NCI-H1092 treated with DMSO at 0.1 percent for 48 hours (cell line): ENCODE results near the gene DPF1.
"Not testable (repeated sequence)": the region's sequence is repeated elsewhere in the genome, so short reads cannot be mapped to it uniquely, and the experiment has no call there.

Experiments
- DNase-seq: peaks from one replicate; lab custom pipeline; 2025; lab: John Stamatoyannopoulos, UW

Gene DPF1

DNA sequence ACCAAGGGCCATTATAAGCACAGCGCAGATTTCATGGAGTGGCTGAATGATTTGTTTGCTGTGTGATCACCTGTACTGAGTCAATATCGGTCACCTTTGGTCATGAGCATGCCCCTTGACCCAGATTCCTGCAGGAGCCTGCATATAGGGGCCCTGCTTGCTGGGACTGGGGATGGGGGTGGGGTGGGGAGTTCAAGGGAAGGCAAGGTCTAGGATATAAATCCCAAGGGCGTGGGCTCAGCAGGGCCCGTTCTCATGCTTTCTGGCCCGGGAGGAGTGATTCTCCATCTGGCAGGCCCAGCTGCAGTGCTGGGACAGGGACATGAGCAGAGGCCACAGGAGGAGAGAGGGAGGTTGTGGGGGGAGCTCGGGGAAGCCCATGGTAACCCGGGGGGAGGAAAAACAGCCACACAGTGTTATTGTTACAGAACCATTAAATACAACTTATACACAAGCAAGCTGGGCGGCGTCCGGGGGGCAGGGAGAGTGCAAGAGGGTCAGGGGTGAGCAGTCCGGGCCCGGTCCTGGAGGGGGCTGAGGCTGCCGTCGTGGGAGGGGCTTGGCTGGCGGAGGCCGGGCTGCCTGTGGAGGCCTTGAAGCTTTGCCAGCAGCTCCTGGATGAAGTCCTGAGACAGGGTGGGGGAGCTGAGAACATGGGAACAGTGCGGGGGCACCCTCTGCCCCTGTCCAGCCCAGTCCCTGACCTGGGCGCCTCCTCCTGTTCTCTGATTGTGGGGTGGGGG is 27.0 kb upstream of the DPF1 start:
- no peak for DNase-seq

DNA sequence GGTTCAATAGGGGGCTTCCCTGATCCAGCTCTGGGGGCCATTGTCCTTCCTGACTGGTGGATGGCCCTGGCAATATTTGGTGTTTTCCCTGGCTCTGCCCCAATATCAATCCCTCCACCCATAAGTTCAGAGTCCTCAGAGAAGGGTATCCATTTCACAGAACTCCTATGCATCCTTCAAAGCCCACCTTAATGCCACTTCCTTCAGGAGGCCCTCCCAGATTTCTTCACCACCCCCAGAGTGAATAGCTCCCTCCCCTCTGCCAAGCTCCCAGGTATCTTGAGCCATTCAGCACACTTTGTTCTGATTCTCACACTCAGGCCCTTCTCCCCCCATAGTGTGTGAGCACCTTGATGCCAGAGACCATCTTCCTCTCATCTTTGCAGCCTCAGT is 26.4 kb upstream of the DPF1 start:
- DNase-seq = no peak

DNA sequence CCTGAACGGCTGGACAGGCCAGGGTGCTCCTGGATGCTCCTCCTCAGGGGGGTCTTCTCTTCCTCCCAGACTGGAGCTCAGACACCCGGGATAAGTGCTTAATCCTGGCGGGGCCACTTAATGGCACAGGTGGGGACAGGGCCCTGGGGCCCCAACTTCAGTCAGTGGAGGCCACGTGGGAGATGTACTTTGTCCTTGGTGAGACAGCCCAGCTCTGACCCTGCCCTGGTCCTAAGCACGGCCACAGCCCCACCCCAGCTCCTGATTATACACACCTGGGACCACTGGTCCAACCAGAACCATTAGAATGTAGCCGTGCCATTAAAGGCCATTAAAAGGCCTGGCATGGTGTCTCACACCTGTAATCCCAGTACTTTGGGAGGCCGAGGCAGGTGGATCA is 24.4 kb upstream of the DPF1 start:
- DNase-seq = no peak

GRCh38 chr19:38247734-38248268 is 23.8 kb upstream of the DPF1 start:
- no peak for DNase-seq

GRCh38 chr19:38247126-38247525 is 23.1 kb upstream of the DPF1 start:
- no peak for DNase-seq

- no peak for DNase-seq
These were observed 21.9 kb upstream of the DPF1 start for GRCh38 chr19:38245826-38246498.

GRCh38 chr19:38243279-38243673 is 19.3 kb upstream of the DPF1 start:
- DNase-seq = no peak

DNA sequence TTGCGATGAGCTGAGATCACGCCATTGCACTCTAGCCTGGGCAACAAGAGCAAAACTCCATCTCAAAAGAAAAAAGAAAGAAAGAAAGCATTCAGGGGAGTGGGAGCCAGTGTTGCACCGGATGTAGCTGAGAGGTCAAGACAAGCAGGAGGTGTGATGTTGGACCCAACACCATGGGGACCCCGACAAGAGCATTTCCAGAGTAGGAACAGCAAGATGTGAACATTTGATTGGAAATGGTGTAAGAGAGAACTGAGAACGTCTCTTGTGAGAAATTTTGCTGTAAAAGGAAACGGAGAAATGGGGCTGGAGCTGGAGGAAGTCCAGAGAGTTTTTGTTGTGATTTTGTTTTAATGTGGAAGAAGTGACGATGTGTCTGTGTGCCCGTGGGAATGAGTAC is 15.8 kb upstream of the DPF1 start:
- no peak for DNase-seq

GRCh38 chr19:38234615-38235014 is 10.6 kb upstream of the DPF1 start:
- DNase-seq = no peak

GRCh38 chr19:38233740-38234251 is 9.8 kb upstream of the DPF1 start:
- DNase-seq = peak; percentile 19

DNA sequence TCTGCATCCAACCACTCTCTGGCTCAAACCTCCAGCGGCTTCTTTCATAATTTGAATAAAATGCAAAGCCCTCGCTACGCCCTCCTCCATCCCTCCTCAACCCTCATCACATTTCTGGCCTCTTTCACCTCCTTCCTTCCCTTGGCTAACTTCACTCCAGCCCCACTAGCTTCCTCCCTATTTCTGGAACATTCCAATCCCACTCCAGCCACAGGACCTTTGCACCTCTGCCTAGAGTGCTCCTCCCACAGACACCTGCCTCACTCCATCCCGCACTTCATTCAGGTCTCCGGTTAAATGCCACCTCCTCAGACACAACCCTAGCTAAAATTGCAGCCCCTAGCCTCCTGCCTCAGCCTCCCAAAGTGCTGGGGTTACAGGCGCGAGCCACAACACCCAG is 7.9 kb upstream of the DPF1 start:
- no peak for DNase-seq

DNA sequence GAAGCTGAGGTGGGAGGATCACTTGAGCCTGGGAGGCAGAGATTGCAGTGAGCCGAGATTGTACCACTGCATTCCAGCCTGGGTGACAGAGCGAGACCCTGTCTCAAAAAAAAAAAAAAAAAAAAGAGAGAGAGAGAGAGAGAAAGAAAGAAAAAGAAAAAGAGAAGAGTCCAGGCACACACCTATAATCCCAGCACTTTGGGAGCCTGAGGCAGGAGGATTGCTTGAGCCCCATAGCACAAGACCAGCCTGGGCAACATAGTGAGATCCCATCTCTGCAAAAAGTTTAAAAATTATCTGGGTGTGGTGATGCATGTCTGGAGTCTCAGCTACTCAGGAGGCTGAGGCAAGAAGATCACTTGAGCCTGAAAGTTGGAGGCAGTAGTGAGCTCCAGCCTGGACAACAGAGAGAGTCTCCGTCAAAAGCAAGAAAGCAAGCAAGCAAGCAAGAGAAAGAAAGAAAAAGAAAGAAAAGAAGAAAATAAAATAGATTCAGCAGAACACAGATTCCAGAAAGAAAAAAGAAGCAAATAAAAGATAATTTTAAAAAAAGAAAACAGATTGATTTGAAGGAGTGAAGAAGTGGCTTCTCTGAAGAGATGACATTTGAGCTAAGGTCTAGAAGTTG is 6.6 kb upstream of the DPF1 start:
- DNase-seq = not testable (repeated sequence)

DNA sequence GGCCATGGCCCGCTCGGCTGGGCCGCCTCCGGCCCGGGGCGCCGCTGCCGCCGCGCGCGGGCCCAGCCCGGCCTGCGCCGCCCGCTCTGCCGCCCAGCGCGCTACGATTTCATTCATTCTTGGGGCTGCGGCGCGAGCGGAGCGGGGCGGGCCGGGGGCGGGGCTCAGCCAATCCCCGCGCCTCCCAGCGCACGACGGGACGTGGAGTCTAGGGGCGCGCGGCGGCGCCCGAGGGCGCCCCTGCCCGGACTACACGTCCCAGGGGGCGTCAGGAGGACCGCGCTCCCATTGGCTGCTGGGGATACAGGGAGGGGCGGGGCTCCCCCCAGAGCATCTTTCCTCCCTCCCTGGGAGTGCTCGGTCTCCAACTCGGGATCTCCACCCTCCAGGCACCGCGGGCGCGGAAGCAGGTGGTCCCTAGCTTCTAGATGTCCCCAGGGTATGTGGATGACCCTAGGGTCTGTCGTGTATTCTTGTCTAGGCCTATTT is 5.6 kb upstream of the DPF1 start:
- peak; percentile 72 for DNase-seq

GRCh38 chr19:38228491-38229439 is 4.7 kb upstream of the DPF1 start:
- DNase-seq = peak; percentile 9

GRCh38 chr19:38228005-38228377 is 4.0 kb upstream of the DPF1 start:
- no peak for DNase-seq

DNA sequence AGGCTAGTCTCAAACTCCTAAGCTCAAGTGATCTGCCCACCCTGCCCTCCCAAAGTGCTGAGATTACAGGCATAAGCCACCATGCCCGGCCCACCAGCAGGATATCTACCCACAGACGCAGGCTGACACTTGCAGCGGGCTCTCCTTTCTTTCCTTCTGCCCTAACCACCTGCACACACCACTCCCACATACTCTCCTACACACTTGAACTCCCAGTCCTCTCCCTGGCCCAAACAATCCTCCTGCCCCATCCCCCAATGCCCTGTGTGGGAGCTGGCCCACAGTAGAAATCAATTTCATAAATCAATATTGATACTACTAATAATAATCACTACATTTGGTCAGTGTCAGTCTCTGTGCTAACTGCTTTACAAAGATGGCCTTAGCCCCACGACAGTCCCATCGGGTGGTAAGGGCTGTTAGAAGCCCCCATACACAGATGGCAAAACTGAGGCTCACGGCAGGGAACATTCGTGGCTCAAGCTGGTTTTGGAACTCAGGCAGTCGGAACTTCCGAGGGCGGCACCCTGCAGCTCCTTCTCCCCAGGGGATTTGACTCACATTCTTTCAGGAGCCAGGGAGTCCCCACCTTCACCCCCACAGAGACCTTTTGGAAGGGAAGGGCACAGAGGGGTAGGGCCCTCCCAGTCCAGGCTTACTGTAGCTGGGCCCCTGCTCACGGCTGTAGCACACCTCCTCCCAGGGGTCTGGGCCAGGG is 3.4 kb upstream of the DPF1 start:
- no peak for DNase-seq

DNA sequence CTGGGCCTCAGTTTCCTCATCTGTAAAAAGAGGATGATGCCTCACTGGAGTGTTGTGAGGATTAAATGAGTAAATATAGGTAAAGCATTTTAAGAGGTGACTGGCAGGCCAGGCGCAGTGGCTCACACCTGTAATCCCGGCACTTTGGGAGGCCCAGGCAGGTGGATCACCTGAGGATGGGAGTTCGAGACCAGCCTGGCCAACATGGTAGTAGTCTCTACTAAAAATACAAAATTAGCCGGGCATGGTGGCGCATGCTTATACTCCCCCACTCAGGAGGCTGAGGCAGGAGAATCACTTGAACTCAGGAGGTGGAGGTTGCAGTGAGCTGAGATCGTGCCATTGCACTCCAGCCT is 819 bp upstream of the DPF1 start:
- DNase-seq = not testable (repeated sequence)

GRCh38 chr19:38223617-38224013 is 407 bp downstream of the DPF1 start:
- DNase-seq = no peak

GRCh38 chr19:38223119-38223523 is 901 bp downstream of the DPF1 start:
- DNase-seq = no peak

DNA sequence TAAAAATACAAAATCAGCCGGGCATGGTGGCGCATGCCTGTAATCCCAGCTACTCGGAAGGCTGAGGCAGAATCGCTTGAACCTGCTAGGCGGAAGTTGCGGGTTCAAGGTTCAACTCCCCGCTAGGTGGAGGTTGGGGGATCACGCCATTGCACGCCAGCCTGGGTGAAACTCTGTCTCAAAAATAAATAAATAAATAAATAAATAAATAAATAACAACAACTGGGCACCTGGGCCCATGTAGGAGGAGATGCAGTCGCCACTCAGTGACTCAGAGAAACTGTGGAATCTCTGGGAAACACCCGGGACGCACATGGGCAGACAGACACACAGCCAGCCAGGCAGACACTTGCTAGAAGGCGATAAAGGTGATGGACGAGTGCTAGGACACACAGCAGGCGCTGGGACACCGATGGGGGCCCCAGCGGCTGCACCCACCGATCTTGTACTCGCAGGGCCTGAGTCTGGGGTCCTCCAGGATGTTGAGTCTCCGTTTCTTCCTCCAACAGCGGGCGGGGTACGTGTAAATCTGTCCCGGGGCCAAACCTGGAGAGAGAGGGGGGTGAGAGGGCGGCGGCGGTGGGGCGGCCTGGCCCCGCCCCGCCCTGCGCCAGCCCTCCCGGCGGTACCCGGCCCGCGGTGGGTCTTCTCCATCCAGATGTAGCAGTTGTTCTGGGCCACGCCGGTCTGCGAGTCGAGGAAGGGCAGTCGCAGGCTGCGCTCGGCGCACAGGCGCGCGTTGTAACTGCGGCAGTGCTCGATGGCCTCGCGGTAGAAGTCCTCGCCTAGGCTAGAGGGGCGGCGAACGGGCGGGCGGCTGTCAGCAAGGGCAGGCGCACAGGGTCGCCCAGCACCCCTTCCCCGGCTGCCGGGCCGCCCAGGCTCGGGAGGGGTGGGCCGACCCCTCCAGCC is 1.8 kb downstream of the DPF1 start:
- no peak for DNase-seq
